OCI-M1 (cell line): ENCODE results near the gene GPR161.

Source experiments
- DNase-seq: peaks from one replicate; lab custom pipeline; 2025; lab: John Stamatoyannopoulos, UW

GPR161 gene

DNA sequence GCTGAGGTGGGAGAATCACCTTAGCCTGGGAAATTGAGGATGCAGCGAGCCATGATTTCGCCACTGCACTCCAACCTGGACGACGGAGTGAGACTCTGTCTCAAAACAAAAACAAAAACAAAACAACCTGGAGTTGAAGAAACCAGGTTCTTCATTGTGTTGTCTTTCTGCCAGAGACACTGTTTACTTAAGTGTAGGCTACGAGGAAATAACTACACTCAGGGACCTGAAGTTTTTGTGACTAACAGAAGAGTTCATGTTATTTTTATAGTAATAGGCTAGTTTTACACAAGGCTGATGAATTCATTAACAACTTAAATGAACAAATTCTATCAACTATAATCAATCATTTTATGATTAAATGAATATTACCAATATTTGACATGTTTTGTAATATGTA is 101.4 kb downstream of the GPR161 start:
- no peak for DNase-seq

DNA sequence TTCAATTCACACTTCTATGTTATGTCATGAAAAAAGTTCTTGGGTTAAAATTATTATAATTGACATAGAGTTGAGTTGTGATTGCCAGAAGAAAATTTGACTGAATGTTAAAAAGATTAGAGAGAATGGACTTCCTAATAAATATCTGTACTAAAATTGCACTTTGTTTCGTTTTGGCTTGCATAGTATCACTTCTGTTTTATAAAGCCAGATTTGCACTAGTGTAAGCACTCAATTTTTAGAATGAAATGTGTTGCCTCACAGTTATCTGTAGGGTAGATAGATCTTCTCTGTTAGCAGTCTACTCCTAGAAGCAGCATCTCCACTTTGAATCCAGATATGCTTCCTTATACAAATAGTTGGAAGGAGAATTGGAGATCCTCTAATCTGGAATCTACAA is 104.7 kb downstream of the GPR161 start:
- DNase-seq, result no peak

DNA sequence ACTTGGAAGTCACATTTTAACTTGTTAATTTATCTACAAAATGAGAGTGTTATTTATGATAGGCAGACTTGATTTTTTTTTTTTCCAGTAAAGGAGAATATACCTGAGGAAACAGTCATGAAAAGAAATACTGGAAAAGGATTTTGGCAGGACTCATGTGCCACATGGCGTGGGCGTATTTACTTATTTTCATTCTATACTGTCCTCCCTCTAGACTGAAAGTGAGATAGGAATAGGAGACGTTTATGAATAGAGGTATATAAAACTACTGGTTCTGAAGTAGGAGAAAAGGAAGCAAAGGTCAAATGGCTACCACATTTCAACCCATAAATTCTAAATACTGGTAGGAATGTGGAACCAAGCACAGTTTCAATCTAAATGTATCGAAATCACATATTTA is 105.1 kb downstream of the GPR161 start:
- no peak for DNase-seq

DNA sequence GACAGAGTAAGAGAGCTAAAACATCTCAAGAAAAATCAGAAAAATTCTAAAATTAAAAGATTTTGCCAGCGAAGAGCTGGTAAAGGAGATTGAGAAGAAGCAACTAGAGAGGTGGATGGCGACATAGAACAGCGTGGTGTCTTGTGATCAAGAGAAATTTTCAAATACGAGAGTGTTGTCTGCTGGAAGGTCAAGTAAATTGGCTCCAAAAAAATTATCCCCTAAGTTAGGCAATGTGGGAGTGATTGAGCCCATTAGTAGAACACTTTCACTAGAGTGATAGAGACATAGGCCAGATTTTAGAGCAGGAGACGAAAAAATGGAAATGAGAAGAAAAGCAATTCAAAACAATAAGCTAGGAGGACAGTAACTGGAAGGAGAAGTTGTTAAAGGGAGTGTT is 105.5 kb downstream of the GPR161 start:
- DNase-seq, result no peak
